ENCODE data around the gene PDZD2.
A peak's percentile ranks its signal among the peaks of the same experiment; 100 is the strongest.
"Not testable (repeated sequence)": the region's sequence is repeated elsewhere in the genome, so short reads cannot be mapped to it uniquely, and the experiment has no call there.

Gene PDZD2

DNA sequence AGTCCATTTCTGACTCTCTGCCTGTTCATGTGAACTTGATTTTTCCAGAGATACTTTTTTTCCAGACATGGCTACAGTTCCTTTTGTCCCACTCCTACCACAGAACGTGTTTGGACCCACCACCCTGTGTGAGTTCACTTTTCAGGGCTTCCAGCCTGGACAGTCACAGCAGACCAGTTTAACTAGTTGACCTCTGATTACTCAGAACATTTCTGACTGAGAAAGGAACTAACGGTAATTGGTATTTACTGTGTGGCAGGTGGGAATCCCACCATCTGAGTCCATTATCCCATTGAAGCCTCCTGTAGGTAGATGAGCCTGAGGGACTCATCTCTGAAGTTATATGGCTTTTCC is 325.1 kb downstream of the PDZD2 start:
- no peak for DNase-seq

DNA sequence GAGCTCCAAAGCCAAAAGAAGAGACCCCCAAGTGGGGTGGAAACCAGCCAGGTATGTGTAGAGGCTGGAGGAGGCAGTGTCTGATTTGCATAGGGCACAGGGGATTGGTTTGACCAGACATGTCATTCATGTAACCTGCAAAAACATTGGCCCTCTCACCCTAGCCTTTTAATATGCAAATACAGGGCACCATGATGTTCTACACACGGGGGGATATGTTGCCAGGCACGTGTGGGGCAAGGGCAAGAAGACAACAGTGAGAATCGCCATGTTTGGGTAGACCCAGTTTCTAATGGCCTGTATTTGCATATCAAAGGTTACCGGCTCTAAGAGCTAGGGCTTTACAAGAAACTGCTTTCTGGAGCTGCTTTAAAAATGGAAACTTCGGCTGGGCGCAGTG is 326.3 kb downstream of the PDZD2 start:
- no peak for DNase-seq

DNA sequence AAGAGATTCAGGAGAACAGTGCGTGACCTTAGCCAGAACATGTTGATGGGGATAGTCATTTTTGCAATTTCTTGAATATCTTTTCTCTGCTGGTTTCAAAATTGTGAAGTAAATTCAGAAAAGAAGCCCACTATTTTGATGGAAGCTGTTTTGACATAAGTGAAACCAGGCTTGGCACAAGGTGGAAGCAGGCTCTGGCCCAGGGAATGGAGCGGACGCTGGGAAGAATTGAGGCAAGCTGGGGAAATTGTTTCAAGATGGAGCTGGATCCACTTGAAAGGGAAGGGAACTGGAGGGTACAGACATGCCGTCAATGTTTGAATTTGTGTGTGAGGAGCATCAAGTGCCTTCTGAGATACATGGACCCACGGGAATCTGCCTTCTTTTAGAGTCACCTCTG is 328.0 kb downstream of the PDZD2 start:
- no peak for DNase-seq

DNA sequence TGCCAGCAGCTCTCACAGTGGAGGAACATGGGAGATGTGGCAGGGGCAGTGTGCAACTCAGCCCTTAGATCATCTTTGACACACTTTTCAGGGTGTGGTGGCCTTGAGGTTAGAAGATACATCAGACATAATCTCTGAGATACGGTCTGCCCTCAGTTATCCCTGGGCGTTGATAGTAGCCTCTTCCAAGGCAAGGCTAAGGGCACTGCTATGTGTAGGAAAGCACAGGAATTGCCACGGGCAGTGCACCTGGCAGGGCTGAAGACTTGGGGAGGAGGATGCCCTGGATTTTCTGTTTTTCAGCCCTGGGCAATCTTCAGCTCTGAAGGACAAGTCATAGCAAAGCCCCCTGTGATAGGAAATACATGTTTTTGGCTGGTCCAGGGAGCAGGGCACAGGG is 328.5 kb downstream of the PDZD2 start:
- no peak for DNase-seq

DNA sequence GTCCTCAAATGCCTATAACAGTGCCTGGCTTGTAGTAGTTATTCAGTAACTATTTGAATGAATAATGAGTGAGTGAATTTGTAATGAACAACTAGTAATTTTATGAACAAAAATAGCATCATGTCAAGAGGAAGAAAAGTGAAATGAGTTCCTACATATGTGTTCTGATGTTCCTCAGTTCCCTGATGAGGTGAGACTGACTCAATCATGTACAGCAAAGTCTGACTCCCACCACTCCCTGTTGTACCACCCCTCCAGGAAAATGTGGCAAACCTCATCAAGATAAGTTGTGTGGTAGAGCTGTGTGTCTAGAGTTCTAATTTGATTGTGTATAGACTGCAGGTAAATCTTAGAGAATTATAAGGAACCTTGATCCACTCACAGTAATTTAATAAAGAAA is 333.6 kb downstream of the PDZD2 start:
- no peak for DNase-seq

DNA sequence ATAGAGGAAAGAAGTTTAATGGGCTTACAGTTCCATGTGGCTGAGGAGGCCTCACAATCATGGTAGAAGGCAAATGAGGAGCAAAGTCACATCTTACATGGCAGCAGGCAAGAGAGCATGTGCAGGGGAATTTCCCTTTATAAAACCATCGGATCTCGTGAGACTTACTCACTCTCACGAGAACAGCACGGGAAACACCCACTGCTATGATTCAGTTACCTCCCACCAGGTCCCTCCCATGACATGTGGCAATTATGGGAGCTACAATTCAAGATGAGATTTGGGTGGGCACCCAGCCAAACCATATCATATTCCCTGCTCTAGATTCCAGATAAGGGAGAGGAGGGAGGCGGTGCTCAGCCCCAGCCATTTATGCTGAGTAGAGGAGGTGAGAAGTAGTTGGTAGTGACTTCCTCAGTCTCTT is 336.3 kb downstream of the PDZD2 start:
- DNase-seq, result not testable (repeated sequence)

DNA sequence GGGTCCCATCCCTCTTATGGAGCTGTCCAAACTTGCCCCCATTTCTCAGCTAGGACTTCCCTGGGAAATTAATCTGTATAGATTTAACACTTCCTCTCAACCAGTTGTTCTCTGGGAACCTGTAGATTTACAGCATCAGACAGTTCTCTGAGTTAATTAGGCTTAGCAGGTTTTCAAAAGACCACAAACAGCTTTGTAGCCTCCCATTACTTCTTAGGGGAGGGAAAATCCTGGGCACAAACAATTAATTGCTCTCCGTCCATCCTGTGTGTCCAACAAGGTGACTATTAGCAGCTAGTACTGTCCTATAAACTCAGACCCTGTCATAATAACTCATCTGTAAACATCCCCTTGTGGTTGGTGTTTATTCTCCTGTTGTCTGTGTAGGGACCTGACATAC is 337.2 kb downstream of the PDZD2 start:
- no peak for DNase-seq

DNA sequence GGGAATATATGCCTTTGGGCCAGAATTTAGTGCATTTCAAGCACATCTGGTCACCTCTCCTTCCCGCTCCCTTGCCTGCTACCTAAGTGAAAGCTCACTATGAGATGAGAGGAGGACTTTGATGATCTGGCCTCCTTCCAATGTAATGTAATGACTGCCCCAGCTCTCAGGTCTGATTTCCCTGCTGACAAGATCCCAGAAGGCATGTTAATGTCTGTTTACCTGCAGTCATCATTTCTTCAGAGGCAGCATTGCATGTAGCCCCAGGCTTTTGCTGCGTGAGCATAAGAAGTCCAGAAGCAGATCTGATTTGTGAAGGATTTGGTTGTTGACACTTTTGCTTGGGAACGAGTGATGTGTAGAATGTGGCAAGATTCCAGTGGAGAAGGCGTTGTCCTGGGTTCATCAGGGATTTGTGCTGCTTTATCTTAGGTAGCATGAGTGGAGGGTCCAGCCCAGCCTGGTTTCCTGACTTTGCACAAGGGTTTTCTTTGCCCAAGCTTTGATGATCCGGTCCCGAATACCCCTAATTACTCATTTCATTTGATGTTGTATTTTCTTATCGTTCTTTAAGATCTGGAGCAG is 342.5 kb downstream of the PDZD2 start:
- DNase-seq, result no peak

DNA sequence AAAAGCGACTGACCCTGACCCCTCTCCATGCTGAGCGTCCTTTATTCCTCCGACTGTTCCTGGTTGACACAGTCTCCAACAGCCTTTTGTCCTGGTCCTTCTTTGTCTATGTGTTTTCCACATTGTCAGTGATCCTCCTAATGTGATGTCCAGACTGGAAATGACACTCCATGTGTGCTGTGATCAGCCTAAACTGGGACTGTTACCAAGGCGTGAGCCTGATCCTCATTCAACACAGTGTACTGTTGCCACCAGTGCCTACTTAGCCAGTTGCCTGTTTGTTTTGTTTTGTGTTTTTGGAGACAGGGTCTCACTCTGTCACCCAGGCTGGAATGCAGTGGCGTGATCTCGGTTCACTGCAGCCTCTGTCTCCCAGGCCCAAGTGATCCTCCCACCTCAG is 343.1 kb downstream of the PDZD2 start:
- no peak for DNase-seq

DNA sequence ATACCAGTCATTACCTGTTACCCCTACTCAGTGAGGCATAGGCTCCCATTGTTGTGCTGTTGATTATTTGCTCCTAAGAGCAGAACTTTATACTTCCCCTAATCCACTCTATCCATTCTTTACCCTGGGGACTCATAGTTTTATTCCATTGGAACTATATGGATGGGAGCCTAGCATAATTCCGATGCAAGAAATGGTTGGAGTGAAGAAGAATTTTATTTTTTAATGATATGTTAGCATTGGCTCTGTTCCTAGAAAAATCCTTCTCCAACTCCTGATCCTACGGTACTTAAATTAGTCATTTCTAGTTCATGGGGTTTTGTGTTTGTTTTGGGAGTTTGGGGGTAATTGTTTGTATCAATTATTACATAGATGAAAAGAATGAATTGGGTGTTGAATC is 343.7 kb downstream of the PDZD2 start:
- DNase-seq, result no peak

DNA sequence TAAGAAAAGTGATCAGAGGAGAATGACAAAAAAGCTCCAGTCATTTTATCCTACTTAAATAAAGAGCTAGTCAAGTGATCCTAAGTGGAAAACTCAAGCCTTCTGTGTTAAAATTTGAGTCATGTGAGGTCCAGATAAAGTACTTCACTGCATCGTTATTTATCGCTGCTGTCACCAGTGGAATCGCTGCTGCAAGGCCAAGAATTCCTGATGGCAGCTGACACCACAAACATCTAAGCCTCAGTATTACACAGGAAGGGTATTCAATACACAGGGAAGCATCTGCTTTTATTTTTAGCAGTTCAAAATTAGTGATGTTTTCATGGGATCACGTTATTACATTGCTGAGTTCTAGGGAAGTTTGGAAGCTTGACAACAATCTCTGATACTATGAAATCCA is 344.9 kb downstream of the PDZD2 start:
- no peak for DNase-seq

DNA sequence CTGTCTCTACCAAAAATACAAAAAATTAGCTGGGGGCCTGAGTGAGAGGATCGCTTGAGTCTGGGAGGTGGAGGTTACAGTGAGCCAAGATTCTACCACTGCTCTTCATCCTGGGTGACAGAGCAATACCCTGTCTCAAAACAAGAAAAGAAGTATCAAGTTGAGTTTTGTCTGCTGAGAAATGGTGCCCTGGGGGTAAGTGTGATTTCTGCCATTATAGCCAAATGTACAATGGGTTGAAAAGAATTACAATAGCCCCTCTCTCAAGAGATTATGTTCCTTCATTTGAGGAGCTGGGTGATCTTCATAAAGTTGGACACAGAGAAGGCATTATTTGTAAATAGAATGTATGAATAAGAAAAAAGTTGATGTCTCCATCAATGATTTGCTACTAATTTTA is 345.8 kb downstream of the PDZD2 start:
- DNase-seq, result no peak

DNA sequence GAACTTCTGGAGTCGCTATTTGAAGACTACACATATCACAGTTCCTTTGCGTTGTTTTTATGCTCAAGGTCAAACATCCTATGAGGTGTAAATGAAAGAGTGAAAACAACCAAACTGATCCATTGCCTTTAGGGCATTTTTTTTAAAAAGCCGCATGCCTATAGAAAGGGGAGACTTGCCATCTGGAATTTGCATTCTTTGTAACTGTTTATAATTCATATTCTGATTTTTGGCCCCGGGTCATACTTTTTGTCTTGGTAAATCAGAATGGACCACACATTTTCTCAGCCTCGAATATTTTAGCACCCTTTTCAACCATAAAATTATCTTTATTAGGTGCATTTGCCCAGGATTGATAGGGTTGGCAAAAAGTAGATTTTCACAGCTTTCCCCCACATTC is 347.2 kb downstream of the PDZD2 start:
- DNase-seq, result no peak

DNA sequence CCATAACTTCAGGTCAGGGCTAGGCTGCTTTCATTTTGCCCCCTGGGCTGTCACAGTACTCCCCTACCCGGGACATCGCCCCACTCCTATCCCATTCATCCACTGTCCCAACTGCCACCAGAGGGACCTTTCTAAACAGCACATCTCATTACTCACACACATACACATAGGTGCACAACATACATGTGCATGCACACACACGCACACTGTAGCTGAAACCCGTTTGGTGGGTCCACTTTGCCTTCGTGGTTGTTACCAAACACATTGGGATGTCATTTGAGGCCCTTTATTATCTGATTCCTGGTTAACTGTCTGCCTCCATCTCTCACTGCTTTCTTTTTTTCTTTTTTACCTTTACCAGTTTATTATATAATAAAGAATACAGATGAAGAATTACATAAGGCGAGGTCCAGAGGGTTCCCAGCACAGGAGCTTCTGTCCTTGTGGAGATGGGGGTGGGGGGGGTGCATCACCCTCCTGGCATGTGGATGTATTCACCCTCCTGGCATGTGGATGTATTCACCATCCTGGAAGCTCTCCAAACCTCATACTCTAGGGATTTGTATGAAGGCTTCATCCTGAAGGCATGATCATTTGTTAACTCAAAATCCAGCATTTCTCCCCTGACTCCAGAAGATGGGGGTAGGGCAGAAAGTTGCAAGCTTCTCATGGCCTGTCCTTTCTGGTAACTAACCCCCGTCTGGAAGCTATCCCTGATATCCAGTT is 349.2 kb downstream of the PDZD2 start:
- no peak for DNase-seq

DNA sequence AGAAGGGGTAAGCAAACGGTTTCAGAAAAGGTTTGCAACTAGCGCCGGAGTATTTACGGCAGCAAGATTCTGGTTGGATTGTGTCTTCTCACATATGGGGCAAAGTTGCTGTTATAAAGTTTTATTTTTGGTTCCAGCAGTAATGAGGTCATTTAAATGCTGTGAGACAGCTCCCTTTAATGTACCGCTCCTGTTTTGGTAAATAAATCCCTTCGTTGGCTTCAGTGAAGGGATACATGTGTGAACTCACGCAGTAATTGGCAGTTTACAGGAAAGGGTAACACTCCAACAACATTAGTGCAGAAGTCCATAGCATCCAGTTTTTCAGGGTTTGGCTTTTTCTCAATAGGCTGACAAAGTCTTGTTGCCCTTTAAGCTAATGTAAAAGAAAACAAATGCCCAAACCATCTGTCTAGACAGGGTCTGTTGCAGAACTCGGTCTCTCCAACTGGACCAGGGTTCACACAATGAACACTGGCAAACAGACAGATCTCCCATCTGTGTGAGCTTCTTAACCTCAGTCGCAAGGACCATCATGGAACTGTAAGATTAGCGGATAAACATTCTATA is 351.2 kb downstream of the PDZD2 start:
- no peak for DNase-seq

DNA sequence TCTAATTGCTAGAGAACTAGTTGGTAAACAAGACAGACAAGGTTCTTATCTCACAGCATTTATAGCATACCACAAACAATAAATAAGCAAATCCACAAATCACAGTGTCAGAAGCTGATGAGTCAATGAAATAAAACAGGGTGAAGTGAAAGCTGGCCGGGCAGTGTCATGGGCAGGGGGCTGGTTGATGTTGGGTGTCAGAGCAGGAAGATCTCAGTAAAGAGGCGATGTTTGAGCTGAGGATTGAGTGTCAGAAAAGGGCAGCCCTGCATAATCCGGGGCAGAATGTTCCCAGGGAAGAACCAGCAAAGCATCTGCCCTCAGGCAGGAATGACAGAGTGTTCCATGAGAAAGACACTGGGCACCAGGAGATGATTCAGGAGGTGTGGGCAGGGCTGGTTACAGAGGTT is 351.8 kb downstream of the PDZD2 start:
- peak in 1 of 56 donors; percentile 4 for DNase-seq

DNA sequence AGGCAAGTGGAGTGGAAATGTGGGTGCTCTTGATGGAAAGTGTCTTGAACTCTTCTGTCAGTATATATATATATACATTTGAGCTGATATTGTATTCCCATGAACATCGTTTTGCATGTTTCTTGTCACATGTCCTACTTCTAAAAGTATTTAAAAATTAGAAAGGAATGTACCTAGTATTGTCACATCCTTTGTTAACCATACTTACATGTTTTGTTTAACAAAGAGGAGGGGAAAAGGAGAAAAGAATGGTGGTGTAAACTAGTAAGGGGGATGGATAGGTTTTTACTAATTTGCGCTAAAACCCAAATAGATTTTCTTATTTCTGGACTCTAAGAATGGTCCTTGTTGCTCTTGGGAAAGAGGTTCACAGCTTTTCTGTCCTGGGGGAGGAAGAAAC is 353.4 kb downstream of the PDZD2 start:
- no peak for DNase-seq

DNA sequence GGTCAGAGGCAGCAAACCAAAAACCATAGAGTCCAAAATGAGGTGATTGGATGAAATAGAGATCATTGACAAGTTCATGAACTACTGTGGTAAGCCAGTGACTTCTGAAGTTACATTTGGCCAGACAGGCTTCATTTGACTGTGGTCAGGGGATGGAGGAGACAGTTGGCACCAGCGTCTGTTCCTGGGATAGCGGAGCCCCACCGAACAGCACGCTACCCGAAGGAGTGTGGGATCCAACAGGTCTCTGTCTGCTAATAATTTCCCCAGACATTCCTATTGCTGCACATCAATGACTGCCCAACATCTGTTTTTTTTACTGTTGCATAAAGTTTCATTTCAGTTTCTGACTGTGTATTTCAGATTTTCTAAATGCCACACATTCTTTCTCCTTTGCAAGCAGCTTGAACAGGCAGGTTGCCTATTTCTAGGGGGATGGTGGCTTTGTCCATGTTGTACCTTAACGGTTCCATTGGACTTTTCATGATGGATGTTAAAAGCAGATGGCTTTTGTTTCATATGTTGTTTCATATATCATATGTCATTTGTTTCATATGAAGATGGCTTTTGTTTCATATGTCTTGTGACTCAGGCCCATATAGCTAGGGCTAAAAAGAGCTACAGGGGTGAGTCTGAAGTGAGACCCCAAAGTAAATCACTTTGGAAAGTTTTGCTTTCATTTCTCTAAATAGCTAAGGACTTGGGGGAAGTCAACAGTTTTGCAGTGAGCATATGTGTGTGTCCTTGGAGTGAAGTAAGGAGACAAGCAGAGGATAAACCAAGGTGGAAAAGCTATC is 354.4 kb downstream of the PDZD2 start:
- DNase-seq, result no peak

DNA sequence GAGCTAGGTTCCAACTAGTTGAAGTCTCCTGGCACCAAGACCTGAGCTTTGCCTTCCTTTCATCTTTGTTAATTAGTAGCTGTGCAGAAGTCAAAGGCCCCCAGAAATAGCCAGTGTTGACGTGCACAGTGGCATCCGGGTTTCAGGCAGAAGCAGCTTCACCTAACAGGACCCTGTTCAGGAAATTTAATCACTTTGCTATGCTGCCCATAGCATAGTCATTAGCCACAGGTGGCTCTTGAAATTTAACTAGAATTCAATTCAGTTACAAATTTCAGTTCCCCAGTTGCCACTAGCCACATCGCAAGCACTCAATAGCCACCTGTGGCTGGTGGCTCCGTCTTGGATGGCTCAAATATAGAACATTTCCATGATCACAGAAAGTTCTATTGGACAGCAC is 356.1 kb downstream of the PDZD2 start:
- no peak for DNase-seq

DNA sequence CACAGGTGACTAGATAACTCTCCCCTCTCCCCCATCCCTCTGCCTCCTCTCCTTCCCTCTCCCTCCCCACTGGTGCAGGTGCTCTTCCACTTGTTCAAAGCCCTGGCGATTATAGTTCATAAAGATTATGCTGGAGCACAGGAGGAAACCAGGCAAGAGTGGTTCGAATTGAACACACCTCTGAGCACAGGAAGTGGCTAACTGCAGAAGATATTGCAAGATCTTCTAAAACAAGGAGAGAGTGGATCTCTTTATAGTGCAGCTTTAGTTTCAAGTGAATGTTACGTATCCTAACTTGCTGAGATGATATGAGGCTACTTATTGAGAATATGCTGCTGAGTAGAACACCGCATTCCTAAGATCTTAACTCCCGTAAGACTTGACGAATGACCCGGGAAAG is 356.8 kb downstream of the PDZD2 start:
- DNase-seq, result no peak

DNA sequence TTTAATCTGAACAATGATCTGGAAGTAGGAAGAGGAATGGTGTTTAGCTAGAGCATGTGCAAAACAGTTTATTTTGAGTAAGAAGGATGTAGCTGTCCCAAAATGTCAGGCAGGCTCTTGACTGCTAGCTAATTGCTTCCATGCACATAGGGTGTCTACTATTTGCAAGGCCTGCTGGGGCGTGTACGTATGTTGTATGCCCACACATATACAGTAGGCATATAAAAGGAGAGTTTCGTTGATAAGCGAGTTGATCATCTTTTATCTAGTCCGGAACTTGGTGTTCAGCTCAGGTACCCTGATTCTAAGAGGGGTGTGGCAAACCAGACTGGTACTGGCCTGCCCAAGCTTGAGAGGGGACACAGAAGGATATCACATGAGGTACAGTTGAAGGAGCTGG is 358.0 kb downstream of the PDZD2 start:
- DNase-seq, result no peak

DNA sequence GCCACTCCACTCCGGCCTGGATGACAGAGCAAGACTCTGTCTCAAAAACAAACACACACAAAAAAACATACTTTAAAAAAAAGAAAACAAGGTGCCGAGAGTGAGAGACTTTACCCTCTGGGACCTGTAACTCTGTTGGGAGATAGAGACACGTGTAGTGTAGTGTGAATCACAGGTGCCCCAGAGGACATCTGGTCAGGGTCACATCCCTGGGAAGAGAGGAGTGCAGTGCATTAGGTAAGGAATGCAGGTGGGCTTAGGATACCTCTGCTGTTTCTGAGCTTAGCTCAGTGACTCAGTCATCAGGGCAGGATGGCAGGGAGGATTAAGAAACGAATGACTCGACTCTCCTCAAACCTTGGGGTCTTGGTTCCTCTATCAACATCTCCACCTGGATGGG is 360.5 kb downstream of the PDZD2 start:
- DNase-seq, result no peak

DNA sequence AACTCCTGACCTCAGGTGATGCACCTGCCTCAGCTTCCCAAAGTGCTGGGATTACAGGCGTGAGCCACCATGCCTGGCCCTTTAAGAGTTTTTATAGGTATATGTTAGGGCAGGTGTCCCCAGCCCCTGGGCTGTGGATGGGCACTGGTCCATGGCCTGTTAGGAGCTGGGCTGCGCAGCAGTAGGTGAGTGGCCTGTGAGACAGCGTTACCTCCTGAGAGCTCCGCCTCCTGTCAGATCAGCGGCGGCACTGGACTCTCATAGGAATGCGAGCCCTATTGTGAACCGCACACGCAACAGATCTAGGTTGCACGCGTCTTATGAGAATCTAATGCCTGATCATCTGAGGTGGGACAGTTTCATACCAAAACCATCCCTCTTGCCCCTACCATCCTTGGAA is 361.8 kb downstream of the PDZD2 start:
- DNase-seq, result no peak

Data from nucleus accumbens (tissue), 56 donors.